ENCODE measurements around the gene SUPT7L.

Gene SUPT7L, protein sequence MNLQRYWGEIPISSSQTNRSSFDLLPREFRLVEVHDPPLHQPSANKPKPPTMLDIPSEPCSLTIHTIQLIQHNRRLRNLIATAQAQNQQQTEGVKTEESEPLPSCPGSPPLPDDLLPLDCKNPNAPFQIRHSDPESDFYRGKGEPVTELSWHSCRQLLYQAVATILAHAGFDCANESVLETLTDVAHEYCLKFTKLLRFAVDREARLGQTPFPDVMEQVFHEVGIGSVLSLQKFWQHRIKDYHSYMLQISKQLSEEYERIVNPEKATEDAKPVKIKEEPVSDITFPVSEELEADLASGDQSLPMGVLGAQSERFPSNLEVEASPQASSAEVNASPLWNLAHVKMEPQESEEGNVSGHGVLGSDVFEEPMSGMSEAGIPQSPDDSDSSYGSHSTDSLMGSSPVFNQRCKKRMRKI

DNA sequence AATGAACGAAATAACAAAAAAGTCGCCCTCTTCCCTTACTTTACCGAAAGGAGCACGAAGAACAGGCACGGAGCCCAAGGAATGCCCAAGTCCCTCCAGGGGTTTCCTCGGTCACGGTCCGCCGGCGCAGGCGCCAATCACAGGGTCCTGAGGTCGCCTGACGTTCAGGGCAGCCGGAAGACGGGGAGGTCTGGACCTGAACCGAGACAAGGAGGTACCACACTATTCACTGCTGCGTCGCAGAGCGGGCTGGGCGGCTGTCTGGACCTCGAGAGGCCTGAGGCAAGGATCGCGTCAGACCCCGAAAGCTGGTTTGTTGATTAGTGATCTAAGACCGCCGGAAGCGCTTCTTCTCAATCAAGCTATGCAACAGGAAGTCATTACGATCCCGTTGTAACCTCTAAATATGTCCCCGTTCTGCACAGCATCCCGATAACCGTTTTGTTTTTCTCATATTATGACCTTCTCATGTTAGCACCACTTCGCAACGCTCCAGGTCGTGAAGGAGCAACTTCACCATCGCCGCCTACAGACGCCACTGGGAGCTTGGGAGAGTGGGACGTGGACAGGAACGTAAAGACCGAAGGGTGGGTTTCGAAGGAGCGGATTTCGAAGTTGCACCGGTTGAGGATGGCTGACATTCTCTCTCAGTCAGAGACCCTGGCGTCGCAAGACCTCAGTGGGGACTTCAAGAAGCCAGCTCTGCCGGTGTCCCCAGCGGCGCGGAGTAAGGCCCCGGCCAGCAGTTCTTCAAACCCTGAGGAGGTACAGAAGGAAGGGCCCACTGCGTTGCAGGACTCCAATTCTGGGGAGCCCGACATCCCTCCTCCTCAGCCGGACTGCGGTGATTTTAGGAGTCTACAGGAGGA lies at the start of gene SUPT7L, which contains the start of gene SLC4A1AP:
Gene SUPT7L (minus strand): TSS at position 330 of the 869 bp plus-strand sequence. CDS start 1,422 bp downstream, outside the sequence.
Gene SLC4A1AP (plus strand): TSS at position 605 of the 869 bp plus-strand sequence. CDS start 26 bp downstream, at position 631.
- peak; percentile 85 for DNase-seq (ENCODE audit: low spot score)

DNA sequence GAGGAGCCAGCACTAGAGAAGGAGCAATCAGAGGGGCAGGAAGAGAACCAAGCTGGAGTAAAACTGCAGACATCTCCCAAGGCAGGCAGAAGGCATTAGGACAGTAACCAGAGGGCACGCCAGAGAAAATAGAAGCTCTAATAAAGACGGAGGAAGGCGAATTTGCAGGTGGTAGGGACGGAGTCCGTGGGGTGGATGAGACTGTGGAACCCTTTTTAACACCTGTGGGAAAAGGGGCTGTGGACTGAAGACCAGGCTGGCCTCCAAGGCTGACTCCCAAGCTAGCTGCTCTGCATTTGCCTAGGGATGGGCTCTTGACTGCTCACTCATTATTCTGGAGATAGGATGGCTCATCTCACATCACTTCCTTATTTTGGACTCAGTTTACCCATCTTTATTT lies 49.8 kb upstream of the SUPT7L start:
- DNase-seq (ENCODE audit: low spot score), result no peak

DNA sequence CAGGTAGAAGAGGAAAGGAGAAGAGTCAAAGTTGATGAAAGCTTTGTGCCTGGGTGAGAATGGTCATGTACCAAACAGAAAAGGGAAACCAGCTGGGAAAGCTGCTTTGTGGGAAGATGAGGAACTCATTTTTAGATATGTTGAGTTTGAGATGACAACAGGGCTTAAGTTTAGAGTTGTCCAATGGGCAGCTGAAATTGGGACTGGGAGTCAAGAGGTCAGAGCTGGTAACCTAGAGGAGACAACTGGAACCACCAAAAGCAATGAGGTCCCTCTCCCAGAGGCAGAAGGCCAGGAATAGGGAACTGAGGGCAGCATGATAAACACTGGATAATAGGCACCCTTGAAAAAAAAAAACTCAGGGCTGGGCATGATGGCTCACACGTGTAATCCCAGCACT lies 49.1 kb upstream of the SUPT7L start:
- DNase-seq (ENCODE audit: low spot score), result no peak

DNA sequence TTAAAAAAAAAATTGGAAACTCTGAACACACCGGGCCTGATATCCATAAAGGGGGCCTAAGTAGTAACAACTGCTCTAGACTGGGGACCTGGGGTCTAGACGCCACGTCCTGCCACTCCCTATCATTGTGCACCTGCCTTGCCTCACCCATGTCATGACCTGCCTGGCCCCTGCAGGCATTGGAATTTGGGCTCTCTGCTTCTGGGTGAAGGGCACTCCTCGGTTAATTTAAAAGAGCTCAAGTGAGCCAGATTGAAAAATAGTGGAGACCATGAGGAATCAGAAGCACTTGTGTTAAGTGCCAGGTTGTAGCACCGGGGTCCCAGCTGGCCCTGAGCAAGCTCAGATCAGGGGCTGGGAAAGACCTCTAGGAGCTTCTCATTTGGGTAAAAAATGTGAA lies 48.4 kb upstream of the SUPT7L start:
- no peak for DNase-seq (ENCODE audit: low spot score)

DNA sequence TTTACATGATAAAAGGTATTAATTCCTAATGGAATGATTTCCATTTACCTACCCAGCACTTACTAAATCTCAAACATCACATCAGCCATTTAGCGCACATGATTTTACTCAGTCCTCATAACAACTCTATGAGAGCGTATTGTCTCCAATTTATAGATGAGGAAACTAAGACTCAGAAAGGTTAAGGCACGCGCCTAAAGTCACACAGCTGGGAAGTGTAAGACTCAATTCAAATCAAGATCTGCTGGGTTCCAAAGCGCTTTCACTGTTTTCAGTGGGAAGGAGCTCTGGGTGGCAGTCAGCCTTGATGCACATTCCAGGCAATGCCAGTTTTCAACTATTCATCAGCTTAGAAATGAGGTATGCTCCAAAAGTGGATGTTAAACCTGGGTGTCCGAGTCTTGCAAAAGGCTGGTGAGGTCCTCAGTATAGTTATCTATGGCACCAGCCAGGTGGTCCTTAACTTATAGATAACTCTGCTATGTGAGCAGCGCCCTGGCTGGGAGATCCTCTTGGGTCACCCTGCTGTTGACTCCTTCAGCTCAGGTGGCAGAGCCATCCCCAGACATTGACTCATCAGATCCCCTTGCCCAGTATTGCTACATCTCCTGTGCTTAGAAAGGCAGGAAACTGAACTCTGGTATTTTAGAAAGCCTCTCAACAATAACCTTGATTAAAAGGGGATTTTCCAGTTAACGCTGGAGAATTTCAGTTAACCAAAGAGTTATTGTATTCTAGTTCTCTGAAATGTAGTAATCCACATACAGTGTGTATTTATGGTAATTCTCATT lies 47.4 kb upstream of the SUPT7L start:
- DNase-seq (ENCODE audit: low spot score), result no peak

DNA sequence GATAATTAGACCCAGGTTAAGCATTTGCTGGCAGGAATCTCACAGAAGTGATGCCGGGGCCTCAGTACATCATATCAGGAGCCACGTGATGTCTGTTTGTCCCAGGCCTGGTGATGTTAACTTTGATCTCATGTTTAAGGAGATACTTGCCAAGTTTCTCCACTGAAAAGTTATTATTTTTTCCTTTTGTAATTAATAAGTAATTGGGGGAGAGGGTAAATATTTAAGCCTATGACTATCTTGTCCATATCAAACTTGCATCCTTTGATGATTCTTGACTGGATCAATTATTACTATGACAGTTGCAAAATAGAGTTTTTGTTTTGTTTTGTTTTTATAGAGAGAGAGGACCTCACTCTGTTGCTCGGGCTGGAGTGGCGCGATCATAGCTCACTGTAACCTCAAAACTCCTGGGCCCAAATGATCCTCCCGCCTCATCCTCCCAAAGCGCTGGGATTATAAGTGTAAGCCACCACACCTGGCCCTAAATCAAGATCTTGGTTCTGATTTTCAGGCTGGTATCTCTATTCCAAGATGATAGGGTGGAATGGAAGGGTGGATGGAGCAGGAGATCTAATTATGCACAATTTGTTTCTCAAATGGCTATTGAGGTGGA lies 46.7 kb upstream of the SUPT7L start:
- DNase-seq (ENCODE audit: low spot score), result no peak

DNA sequence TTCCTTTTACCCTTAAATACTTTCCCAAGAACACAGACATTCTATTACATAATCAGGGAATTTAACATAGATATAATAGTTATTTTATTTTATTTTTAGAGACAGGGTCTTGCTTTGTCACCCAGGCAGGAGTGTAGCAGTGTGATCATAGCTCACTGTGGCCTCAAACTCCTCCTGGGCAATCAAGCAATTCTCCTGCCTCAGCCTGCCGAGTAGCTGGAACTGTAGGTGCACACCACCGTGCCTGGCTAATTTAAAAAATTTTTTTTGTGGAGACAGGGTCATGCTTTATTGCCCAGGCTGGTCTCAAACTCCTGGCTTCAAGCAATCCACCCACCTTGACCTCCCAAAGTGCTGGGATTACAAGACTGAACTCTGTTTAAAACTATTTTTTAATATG lies 45.9 kb upstream of the SUPT7L start:
- DNase-seq (ENCODE audit: low spot score), result no peak

DNA sequence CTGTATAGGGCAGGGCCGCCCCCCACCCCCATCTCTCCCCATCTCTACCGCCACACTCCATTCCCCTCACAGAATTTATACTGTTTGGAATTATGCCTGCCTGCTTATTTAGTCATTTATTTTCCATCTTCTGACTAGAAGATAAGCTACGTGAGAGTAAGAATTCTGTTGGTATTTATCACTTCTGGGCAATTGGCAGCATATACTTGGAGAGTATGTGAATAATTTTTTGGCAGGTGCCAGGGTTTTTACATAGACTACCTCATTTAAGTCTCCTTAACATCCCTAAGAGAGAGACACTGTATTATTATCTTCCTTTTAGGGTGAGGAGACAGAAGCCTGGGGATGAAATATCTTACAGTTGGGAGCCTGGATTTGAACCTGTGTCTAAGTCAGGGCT lies 45.3 kb upstream of the SUPT7L start:
- DNase-seq (ENCODE audit: low spot score), result no peak

DNA sequence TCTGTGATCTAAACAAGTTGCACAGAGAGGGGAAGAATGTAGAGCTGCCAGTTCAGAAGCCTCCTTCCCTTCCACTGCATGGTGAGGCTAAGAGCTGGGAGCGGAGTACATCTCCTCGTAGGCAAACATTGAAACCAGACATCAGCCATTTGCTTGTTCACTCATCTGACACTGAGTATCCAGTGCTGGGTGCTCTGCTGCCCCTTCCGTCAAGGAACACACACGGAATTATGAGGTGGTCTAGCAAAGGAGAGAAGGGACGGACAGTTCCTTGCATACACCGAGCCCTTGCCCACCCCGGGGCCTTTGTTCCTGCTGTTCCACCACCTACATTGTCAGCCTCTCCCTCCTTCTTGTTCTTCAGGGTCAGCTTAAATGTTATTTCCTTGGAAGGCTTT lies 44.8 kb upstream of the SUPT7L start:
- DNase-seq (ENCODE audit: low spot score), result no peak

DNA sequence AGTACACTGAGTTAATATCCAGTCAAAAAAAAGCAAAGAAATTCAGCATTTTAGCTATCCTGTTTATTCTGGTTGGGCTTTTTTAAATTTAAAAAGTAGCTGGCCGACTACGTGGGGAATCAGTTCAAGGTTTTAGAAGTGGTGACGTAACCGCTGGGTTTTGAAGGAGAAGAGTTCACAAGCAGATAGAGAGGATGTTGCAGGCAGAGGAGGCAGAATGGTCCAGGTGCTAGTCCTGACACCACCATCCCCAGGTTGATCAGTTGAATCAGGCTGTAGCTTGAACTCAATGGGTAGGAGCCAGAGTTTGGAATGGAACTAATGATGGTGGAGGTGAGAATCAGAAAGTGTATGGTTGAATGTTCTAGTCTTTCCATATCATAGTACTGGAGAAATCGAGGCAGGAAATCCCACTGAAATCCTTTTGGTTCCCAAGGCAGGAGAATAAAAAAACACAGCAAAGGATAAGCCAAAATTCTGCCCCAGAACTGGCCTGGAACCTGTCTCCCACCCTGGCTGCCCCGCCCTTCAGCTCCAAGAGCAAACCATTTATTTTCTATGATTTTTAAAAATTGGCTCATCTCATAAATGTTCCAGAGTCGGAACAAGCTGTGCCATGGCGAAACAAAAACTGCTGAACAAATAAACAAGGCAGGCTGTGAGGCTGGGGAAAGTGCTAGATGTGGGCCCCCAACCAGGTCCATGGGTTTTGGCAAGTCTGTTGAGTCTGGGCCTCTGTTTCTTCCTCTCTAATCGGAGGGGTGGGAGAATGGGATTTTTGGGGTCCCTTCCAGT lies 44.2 kb upstream of the SUPT7L start:
- DNase-seq (ENCODE audit: low spot score), result no peak

DNA sequence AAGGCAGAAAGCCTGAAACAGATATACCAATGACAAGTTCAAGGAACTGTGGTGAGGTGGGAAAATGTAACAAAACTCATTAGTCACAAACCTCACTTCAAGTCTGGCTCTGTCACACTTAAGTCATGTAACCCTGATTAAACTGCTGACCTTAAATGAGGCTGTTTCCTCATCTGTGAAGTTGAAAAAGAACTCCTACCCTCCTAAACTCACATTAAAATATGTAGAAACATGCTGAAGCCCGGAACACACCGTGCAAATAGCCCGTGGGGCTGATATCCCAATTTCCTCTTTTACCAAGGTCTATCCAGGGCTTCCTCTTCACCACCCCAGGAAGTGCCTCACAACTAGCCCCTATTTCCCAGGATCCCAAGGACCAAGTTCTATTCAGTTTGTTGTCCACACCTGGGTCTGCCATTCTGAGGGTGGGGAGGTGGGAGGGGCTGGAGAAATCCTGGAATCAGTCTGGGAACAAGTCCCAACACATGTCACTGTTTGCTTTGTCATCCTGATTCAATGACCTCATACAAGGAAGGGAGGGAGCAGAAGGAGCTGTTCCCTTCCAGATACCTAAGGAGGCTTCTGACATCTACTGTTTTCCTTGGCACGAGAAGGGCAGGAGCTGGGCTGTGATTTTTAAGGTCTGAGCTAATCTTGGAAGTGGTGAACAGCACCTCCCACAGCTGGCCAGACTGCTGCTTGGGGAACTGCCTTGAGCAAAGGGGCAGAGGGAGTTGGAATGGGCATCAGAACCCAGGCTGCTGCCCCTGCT lies 42.6 kb upstream of the SUPT7L start:
- no peak for DNase-seq (ENCODE audit: low spot score)

DNA sequence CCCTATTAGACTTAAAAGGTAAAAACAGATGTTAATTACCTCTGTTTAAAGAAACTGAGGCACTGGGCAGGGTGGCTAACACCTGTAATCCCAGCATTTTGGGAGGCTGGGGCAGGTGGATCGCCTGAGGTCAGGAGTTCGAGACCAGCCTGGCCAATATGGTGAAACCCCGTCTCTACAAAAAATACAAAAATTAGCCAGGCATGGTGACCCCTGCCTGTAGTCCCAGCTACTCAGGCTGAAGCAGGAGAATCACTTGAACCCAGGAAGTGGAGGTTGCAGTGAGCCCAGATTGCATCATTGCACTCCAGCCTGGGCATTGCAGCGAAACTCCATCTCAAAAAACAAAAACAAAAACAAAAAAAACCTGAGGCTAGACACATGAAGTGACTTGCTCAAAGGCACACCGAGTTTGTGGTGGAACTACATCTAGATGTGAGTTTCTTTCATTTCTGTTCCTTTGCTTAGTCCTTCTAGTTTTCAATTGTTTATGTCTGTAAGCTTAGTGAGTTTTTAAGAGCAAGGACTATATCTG lies 41.0 kb upstream of the SUPT7L start:
- no peak for DNase-seq (ENCODE audit: low spot score)

DNA sequence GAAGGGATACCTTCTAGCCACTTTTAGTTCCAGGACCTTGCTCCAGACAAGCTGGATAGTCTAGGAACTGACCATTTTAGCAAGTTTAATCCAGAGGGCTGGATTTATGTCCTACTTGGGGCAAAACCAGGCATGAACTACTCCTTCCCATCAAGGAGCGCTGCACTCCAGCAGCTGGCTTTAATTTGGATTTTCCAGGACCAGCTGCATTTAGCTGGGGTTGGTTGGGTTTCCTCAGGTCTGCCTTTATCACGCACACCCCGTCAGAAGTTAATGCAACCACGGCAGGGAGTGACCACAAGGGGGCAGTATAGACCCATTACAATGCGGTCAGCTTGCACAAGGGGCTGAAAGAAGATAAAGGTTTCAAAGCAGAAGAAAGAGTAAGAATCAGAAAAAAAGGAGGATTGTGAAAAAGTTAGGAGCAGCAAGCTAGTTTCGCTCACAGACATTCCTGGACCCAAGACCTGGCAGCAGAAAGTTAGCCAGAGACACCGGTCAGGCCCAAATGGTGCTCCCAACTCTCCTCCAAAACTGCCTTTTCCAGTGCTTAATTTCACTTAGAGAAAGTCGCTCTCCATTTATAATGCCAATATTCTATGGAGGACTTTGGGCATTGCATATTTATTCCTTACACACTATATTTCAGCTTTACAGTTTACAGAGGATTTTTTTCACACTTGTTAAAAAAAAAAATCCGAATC lies 40.4 kb upstream of the SUPT7L start:
- peak; percentile 75 for DNase-seq (ENCODE audit: low spot score)

DNA sequence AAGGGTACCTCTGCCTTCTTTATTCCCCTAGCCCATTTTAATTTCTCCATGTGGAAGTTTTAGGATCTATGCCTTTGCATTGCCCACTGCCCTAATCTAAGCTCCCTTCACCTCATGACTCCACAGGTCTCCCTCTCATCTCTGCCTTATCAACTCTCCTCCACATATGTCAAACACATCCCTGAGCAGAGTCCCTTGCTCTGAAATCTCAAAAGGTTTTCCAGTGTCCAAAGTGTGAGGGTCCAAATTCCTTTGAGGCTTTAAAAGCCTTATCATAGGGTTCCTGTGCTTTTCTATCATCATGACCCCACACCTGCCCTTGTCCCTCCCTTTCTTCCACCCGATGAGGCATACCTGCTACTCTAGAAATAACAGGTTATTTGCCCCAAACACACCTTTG lies 38.9 kb upstream of the SUPT7L start:
- no peak for DNase-seq (ENCODE audit: low spot score)

DNA sequence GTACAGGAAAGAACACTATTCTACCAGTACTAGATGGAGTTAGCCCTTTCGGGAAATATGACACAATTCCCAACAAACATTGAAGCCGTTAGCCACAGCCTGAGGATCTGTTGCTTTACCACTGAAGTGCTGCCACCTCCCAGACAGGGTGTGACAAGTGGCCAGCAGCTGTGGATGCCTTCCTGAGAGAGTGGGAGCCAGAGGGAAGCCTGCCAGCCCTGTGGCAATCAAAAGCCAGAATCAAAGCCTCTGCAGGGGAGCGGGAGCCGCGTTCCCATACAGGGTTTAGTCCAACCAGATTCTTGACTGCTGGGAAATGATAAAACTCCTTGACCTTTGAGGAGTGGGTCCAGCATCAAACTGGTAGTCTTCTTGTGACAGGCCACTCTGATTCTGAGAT lies 38.3 kb upstream of the SUPT7L start:
- no peak for DNase-seq (ENCODE audit: low spot score)

DNA sequence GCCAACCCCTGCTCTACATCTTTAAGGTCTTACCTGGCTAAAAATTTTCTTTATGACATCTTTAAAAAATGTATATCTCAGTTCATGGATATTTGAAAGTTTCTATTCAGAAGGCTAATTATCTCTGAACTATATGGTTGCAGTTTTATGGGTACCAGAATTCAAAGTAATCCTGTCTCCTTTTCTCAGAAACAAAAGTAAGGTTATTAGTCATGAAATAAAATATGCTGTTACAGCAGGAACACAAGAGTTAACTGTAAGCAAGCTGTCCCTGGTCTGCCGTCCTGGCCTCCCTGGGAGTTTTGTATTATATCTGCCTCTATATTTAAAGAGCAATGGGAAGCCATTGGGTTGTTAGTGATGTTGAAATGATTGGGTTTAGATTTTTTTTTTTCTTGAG lies 34.2 kb upstream of the SUPT7L start:
- DNase-seq (ENCODE audit: low spot score), result no peak

DNA sequence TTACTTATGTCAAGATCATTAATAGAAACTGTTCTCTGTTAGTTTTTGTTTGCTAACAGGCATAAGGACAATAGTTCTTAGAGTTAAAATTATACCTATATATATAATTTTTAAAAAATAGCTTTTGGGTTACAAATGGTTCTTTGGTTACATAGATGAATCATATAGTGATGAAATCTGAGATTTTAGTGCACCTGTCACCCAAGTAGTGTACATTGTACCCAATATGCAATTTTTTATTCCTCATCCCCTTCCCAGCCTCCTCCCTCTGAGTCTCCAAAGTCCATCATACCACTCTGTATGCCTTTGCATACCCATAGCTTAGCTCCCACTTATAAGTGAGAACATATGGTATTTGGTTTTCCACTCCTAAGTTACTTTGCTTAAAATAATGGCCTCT lies 26.6 kb upstream of the SUPT7L start:
- DNase-seq (ENCODE audit: low spot score), result no peak

DNA sequence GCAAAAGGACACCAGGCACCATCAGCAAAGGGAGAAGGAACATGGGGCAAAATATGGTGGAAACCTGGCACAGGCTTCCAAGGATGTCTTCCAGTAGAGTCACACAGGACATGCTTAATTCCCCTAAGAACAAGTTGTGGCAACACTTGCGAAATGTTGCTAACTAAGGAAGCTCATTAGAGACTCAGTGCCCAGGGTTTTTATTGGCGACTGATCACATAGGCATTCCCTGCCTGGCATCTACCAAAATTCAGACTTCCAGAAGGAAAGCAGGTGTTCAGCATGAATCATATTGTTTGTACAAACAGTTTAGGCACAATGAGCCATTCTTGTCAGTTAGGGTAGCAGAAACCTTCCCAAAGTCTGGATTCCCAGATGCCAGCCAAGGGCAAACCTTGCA lies 26.0 kb upstream of the SUPT7L start:
- DNase-seq (ENCODE audit: low spot score), result no peak

DNA sequence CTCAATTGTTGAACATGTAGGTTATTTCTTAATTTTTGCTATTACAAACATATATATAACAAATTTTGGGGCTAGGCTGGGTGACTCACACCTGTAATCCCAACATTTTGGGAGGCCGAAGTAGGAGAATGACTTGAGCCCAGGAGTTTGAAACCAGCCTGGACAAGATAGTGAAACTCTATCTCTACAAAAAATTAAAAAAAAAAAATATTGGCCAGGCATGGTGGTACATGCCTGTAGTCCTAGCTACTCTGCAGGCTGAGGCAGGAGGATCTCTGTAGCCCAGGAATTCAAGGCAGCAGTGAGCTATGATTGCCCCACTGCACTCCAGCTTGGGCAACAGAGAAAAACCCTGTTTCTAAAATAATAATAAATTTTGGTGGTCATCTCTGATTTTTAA lies 23.8 kb upstream of the SUPT7L start:
- DNase-seq (ENCODE audit: low spot score), result no peak
